ENCODE results near the gene ALG8. TPM values are rescaled to one million over a fixed set of nuclear protein-coding genes. Genes with fewer than 3 reads are reported as not detected.

The ALG8 gene
- total RNA-seq, 3 donors from 2014 or later (not counting 1 experiment from before 2014, with no cell fraction given): 19.2 to 20.1 (median 19.8) TPM

GRCh38 chr11:78070621-78071020 is 68.8 kb downstream of the ALG8 start:
- Mint-ChIP-seq H3K27me3 (ENCODE audit: low read depth in 2 of 2) (no peaks in the 10 kb centered on the region), H3K36me3 (peaks cover 22% of the 10 kb centered on the region), H3K9me3 (no peaks in the 10 kb centered on the region), H3K4me1 (peaks cover 13 to 27% of the 10 kb centered on the region in 2 donors), H3K4me3 (no peak overlapping the region), H3K27ac (no peak overlapping the region)
- 100% methylated on average over 2 of the region's 2 CpGs for WGBS (ENCODE audit: insufficient coverage)
- no peaks in the 10 kb centered on the region for H3K9me3 ChIP-seq (ENCODE audit: control insufficient read depth, insufficient read depth, low read length)
- no peak for TF ChIP-seq CTCF (IDR thresholded peaks at IDR 0.05)
- no peak overlapping the region for H3K4me3 ChIP-seq (ENCODE audit: low read length)
- no peaks in the 10 kb centered on the region for H3K27me3 ChIP-seq (ENCODE audit: control insufficient read depth, insufficient read depth, low read length)
- H3K27ac ChIP-seq (ENCODE audit: low read length): no peak overlapping the region
- DNase-seq (no peak), ATAC-seq (no peak)
- intact Hi-C loops (cut with micrococcal nuclease): no loop called here
- peaks cover 2% of the 10 kb centered on the region for H3K4me1 ChIP-seq (ENCODE audit: control insufficient read depth, insufficient read depth, low read length)
- peaks cover 37% of the 10 kb centered on the region for H3K36me3 ChIP-seq (ENCODE audit: control insufficient read depth, insufficient read depth, low read length)

GRCh38 chr11:78069465-78069864 is 70.0 kb downstream of the ALG8 start:
- DNase-seq (no peak), ATAC-seq (no peak)
- Mint-ChIP-seq H3K27me3 (ENCODE audit: low read depth in 2 of 2) (no peaks in the 10 kb centered on the region), H3K4me3 (no peak overlapping the region), H3K9me3 (no peaks in the 10 kb centered on the region), H3K4me1 (peaks cover 8 to 20% of the 10 kb centered on the region in 2 donors), H3K36me3 (peaks cover 22% of the 10 kb centered on the region), H3K27ac (no peak overlapping the region)
- Histone ChIP-seq H3K27ac (ENCODE audit: low read length) (no peak overlapping the region), H3K27me3 (ENCODE audit: control insufficient read depth, insufficient read depth, low read length) (no peaks in the 10 kb centered on the region), H3K4me1 (ENCODE audit: control insufficient read depth, insufficient read depth, low read length) (no peaks in the 10 kb centered on the region), H3K36me3 (ENCODE audit: control insufficient read depth, insufficient read depth, low read length) (peaks cover 37% of the 10 kb centered on the region), H3K4me3 (ENCODE audit: low read length) (no peak overlapping the region), H3K9me3 (ENCODE audit: control insufficient read depth, insufficient read depth, low read length) (no peaks in the 10 kb centered on the region)
- no peak for TF ChIP-seq CTCF (IDR thresholded peaks at IDR 0.05)
- WGBS (ENCODE audit: insufficient coverage): 100% methylated on average over 1 of the region's 2 CpGs
- intact Hi-C loops (cut with micrococcal nuclease): no loop called here

GRCh38 chr11:78067704-78068103 is 71.7 kb downstream of the ALG8 start:
- Histone ChIP-seq H3K27ac (ENCODE audit: low read length) (no peak overlapping the region), H3K36me3 (ENCODE audit: control insufficient read depth, insufficient read depth, low read length) (peaks cover 36% of the 10 kb centered on the region), H3K4me1 (ENCODE audit: control insufficient read depth, insufficient read depth, low read length) (no peaks in the 10 kb centered on the region), H3K4me3 (ENCODE audit: low read length) (no peak overlapping the region), H3K27me3 (ENCODE audit: control insufficient read depth, insufficient read depth, low read length) (no peaks in the 10 kb centered on the region), H3K9me3 (ENCODE audit: control insufficient read depth, insufficient read depth, low read length) (no peaks in the 10 kb centered on the region)
- no peak overlapping the region for H3K27ac Mint-ChIP-seq
- no peaks in the 10 kb centered on the region for H3K27me3 Mint-ChIP-seq (ENCODE audit: low read depth in 2 of 2)
- peaks cover 7 to 15% of the 10 kb centered on the region in 2 donors for H3K4me1 Mint-ChIP-seq
- H3K4me3 Mint-ChIP-seq: no peak overlapping the region
- no peak for DNase-seq
- WGBS (ENCODE audit: insufficient coverage): 93% methylated on average over 2 of the region's 4 CpGs
- no peak for TF ChIP-seq CTCF (IDR thresholded peaks at IDR 0.05)
- intact Hi-C loops (cut with micrococcal nuclease): no loop called here
- peaks cover 22% of the 10 kb centered on the region for H3K36me3 Mint-ChIP-seq
- ATAC-seq: no peak
- H3K9me3 Mint-ChIP-seq: no peaks in the 10 kb centered on the region

DNA sequence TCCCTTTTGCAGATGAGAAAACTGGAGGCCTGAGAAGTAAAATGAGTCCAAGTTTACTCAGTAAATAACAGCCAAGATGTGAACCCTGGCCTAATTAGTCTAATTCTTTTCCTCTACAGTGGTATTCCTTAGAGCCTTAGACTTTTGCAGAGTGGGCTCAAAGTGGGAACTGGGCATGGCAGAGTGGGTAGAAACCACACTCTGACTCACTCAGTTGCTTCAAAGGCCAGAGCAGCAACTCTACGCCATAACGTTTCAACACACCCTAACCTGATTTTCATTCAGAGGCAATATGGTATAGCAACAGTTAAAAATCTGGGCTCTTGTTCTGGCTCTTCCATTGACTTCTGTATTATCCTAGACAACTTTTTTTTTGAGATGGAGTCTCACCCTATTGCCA is 73.0 kb downstream of the ALG8 start:
- intact Hi-C loops (cut with micrococcal nuclease): no loop called here
- Histone ChIP-seq H3K27ac (ENCODE audit: low read length) (no peak overlapping the region), H3K4me3 (ENCODE audit: low read length) (no peak overlapping the region), H3K4me1 (ENCODE audit: control insufficient read depth, insufficient read depth, low read length) (no peaks in the 10 kb centered on the region), H3K36me3 (ENCODE audit: control insufficient read depth, insufficient read depth, low read length) (peaks cover 26% of the 10 kb centered on the region), H3K27me3 (ENCODE audit: control insufficient read depth, insufficient read depth, low read length) (no peaks in the 10 kb centered on the region), H3K9me3 (ENCODE audit: control insufficient read depth, insufficient read depth, low read length) (no peaks in the 10 kb centered on the region)
- H3K9me3 Mint-ChIP-seq: no peaks in the 10 kb centered on the region
- no peak overlapping the region for H3K27ac Mint-ChIP-seq
- no peak for TF ChIP-seq CTCF (IDR thresholded peaks at IDR 0.05)
- H3K27me3 Mint-ChIP-seq (ENCODE audit: low read depth in 2 of 2): no peaks in the 10 kb centered on the region
- peaks cover 17% of the 10 kb centered on the region for H3K36me3 Mint-ChIP-seq
- no peak for ATAC-seq
- WGBS (ENCODE audit: insufficient coverage): 70% methylated on average over 2 of the region's 2 CpGs
- H3K4me1 Mint-ChIP-seq: peaks cover 6 to 7% of the 10 kb centered on the region in 2 donors
- no peak overlapping the region for H3K4me3 Mint-ChIP-seq
- DNase-seq: no peak
